HG03520 (cell line): ENCODE data around the gene CTU2.
A peak's percentile ranks its signal among the peaks of the same experiment; 100 is the strongest.

Experiments used
- ATAC-seq: cut with Tn5 transposase; IDR thresholded peaks from one replicate; pipeline ENCODE4 v1.9.1; 2021; ENCODE audit warnings: mild to moderate bottlenecking, moderate library complexity; ENCODE audit not compliant: unreplicated experiment

Gene CTU2

GRCh38 chr16:88681084-88681680 is 25.1 kb upstream of the CTU2 start:
- ATAC-seq = no peak

- peak; percentile 41 for ATAC-seq
These were observed 24.4 kb upstream of the CTU2 start for GRCh38 chr16:88681709-88682451.

- ATAC-seq = no peak
These were observed 21.6 kb upstream of the CTU2 start for GRCh38 chr16:88684569-88685155.

GRCh38 chr16:88685156-88686061 is 20.9 kb upstream of the CTU2 start:
- no peak for ATAC-seq

- peak; percentile 8 for ATAC-seq
These were observed 20.3 kb upstream of the CTU2 start for GRCh38 chr16:88686062-88686438.

GRCh38 chr16:88686439-88687253 is 19.7 kb upstream of the CTU2 start, which contains the start of gene SNAI3:
Gene SNAI3, minus strand, starts transcription at chr16:88686507. Its CDS starts 101 bp downstream, at chr16:88686406.
- ATAC-seq = peak; percentile 62

- no peak for ATAC-seq
These were observed 19.1 kb upstream of the CTU2 start for GRCh38 chr16:88687254-88687576.

GRCh38 chr16:88687676-88688012 is 18.7 kb upstream of the CTU2 start:
- ATAC-seq = no peak

- ATAC-seq = no peak
These were observed 18.1 kb upstream of the CTU2 start for GRCh38 chr16:88688013-88688778.

- no peak for ATAC-seq
These were observed 15.8 kb upstream of the CTU2 start for GRCh38 chr16:88690341-88691128.

- ATAC-seq = no peak
These were observed 15.0 kb upstream of the CTU2 start for GRCh38 chr16:88691129-88691813.

- no peak for ATAC-seq
These were observed 14.3 kb upstream of the CTU2 start for GRCh38 chr16:88691924-88692560.

GRCh38 chr16:88692861-88693260 is 13.4 kb upstream of the CTU2 start:
- ATAC-seq = no peak

GRCh38 chr16:88693420-88694177 is 12.7 kb upstream of the CTU2 start:
- no peak for ATAC-seq

- no peak for ATAC-seq
These were observed 11.8 kb upstream of the CTU2 start for GRCh38 chr16:88694221-88695087.

GRCh38 chr16:88695218-88695617 is 11.1 kb upstream of the CTU2 start:
- no peak for ATAC-seq
